Fibroblast of villous mesenchyme (primary cell): ENCODE measurements around the gene TSKU. TPM values are rescaled to one million over a fixed set of nuclear protein-coding genes. Genes with fewer than 3 reads are reported as not detected.

Source experiments
- DNase-seq: peaks from one replicate; pipeline ENCODE4 v3.0.0-alpha.2; 2010; ENCODE audit warnings: low read depth
- H3K4me3 ChIP-seq: 2 replicates; pipeline ENCODE4 v1.5.1; 2011; ENCODE audit warnings: low read depth, mild to moderate bottlenecking, low read length
- CTCF ChIP-seq: IDR thresholded peaks from 2 replicates; pipeline ENCODE4 v1.5.1; 2012; ENCODE audit warnings: low read depth, mild to moderate bottlenecking, low read length; ENCODE audit not compliant: insufficient read depth
- total RNA-seq: library from RNA; depleted of rRNA; stranded (reverse); fragments of >200 nt; gene quantifications from 2 replicates; pipeline ENCODE4 v1.2.3, GENCODE V29; 2012

The TSKU gene
- total RNA-seq, 1 donor = 18.6 TPM

- DNase-seq = peak; percentile 96
- no peak overlapping the region for H3K4me3 ChIP-seq
- TF ChIP-seq CTCF = no peak
These were observed 30.6 kb upstream of the TSKU start for GRCh38 chr11:76752321-76753143.

DNA sequence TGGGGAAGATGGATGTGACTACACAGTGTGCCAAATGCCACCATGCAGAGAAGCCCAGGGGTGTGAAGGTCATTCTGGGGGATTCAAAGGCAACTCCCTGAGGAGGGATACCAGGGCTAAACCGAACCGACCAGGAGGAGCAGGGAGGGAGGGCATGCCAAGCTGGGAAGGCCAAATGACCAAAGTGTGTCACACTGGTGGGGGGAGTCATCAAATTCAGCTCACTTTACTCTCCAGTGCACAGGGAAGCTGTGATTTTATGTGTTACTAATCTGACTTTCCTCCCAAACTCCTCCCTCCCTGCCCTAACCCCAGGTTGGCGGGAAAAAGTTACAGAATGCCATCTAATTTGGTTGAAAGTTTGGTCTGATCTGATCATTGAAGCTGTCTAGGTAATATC is 29.7 kb upstream of the TSKU start:
- H3K4me3 ChIP-seq = no peak overlapping the region
- no peak for TF ChIP-seq CTCF

GRCh38 chr11:76753950-76754349 is 29.2 kb upstream of the TSKU start:
- no peak for TF ChIP-seq CTCF
- no peak for DNase-seq
- H3K4me3 ChIP-seq = no peak overlapping the region

More for the DNA sequence above, 29.7 kb upstream of the TSKU start:
- no peak for DNase-seq

DNA sequence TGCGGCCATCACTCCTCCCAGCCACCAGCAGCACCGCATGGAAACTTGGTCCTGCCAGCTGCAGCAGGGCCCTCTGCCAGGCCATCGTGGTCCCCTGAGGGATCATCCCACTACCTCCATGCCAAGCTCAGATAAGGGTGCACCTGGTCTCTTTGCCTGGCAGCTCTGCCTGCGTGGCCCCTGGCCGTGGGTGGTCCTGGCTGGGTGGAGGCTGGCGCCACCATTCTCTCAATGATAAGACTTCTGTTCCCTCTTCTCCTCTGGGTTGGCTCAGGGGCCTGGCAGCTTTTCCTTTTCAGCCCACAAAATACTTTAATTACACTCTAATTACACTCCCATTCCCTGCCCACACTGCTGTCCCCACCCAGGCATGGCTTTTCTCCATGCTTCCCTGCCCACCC is 26.8 kb upstream of the TSKU start:
- no peak for TF ChIP-seq CTCF
- no peak overlapping the region for H3K4me3 ChIP-seq

DNA sequence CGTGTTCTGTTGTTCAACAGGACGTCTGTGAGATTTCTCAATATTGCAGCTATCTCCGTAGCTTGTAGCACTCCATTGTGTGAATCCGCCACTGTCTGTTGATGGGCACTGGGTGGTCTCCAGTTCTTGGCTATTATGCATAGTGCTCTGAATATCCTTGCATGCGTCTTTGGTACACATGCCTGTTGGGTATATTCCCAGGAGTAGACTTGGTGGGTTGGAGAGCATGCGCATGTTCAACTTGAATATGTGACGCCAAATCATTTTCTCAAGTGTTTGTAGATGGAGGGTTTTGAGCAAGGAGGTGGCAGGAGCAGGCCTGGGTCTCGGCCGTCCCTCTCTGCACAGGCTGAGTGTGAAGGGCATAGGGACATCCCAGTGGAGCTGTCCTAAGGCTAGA is 24.8 kb upstream of the TSKU start:
- no peak overlapping the region for H3K4me3 ChIP-seq
- DNase-seq = no peak
- no peak for TF ChIP-seq CTCF

More for the DNA sequence above, 26.8 kb upstream of the TSKU start:
- DNase-seq = no peak

GRCh38 chr11:76759092-76759491 is 24.1 kb upstream of the TSKU start:
- DNase-seq = no peak
- no peak for TF ChIP-seq CTCF
- H3K4me3 ChIP-seq = no peak overlapping the region

DNA sequence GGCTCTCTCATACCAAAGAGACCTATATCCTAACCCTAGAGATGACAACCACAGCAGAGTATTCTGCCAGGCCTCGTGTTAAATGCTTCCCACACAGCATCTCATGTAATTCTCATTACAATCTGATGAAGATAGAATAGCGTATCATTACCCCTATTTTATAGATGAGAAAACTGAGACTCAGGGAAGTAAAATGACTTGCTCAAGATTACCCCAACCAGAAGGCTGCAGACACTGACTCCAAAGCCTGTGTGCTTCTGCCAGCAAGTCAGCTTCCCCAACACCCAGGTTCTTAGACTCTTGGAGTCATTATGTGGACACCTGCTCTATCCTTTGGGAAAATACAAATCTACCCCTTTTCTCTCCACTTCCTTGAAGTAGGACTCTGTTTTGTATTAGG is 23.6 kb upstream of the TSKU start:
- no peak for TF ChIP-seq CTCF
- H3K4me3 ChIP-seq = no peak overlapping the region
- no peak for DNase-seq
